Fibroblast of peridontal ligament (primary cell): Measurements from ENCODE around the gene MBLAC1.

Experiments used
- DNase-seq: peaks from one replicate; pipeline ENCODE4 v3.0.0-alpha.2; 2010; ENCODE audit errors: extremely low read depth

Gene MBLAC1

DNA sequence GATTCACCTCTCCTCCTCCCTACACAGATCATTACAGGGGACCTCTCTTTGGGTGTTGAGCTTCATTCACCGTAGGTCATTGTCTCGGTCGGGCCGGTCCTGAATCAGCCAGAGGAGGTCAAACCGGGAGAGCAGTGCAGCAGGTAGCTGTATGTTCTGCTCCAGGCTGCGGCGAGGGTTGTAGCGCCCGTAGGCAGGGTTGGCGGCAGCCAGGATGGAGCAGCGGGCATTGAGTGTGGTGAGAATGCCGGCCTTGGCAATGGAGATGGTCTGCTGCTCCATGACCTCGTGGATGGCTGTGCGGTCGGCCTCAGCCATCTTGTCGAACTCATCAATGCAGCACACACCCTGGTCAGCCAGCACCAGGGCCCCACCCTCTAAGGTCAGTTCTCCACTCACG lies 31.1 kb upstream of the MBLAC1 start:
- DNase-seq: no peak

DNA sequence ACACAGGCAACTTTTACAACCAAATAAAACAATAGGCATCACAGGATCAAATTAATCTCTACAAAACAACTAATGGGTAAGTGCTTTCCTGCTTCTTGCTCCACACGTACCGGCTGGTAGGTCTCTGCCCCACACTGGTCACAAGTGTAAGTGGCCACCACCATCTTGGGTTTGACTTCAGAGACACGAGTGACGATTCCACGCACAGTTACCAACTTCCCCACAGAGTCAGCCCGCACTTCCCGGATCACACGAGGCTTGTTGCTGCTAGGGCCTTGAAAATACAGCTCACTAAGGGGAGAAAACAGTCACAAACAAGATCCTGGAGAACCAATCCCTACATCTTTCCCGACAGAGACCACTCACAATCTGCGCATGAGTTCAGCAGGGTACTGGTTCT lies 27.9 kb upstream of the MBLAC1 start:
- no peak for DNase-seq

DNA sequence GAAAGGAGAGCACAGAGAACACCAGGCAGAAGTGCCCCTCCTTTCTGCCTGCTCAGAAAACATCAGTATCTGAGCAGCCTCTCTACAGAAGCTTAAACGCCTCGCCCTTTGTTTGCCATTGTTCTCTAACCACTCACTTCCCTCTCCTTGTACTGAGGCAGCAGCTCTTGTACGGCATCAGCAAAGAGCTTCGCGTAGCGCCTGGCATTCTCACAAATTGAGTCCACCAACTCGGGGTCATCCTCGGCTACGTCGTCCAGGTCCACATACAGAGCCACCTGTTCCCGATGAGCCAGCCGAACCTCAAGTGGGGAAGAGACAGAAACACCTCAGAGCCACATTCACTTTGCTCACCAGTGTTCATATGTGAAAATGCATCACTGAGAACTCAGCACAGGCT lies 27.3 kb upstream of the MBLAC1 start:
- DNase-seq: no peak

DNA sequence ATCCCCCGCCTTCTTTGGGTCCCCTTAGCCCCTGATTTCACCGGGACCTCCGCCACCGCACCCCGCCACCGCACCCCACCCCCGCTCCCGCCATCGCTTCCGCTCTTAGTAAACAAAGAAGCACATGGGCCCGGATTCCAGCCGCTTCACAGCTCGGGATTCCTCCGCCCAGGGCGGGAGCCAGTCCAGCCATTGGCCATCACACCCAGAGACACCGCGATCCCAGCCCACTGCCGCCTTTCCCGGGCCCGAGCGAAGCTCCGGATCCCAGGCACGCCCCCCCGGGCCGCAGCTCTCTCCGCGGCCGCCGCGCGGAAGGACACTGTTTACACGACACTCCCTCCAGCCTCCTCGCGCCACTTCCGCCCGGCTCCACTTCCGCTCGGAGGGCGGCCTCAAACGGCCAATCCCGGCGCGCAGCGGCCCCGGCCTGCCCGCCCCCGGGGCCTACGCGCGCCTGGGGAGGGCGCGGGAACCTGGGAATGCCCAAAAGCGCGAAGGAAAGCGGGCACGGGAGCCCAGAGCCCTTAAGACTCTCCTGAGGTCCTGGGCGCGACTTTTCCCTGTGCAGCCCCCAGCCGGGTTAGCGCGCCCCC lies 26.2 kb upstream of the MBLAC1 start:
- DNase-seq: peak; percentile 96

DNA sequence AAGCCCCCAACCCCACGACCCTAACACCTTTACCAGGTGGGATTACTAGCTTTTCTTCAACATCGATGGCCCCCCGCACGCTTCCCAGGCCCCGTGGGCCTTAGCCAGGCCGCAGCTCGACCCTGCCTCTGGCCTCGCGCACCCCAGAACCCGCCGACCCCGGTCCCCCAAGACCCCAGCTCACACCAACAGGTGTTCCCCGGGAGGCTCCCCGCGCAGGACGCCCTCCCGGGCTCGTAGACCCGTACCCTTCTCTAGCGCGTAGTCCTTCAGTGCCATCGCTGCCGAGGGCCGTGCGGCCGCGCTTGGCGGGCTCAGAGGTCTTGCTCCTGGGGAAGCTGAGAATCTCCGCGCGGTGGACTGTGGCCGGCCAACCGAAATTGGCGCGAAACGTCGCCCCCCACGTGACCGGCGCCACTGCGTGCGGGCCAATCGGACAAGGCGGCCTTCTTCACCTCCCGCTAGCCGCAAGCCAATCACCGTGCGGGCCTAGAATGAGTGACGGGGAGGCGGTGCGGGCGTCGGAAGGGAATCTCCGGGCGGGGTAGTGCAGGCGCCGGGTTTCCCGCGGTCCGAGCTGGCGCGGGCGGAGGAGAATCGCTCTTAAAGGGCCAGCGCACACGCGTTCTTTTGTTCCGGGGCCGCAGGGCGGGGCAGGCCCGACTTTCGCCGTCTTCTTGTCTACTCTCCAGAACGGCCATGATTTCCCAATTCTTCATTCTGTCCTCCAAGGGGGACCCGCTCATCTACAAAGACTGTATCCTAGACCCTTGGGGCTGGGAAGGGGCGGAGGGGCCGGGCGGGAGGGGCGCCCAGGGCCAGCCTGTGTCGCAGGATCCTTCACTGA lies 25.5 kb upstream of the MBLAC1 start, which contains the start of the genes AP4M1 and MCM7:
AP4M1 (plus strand) TSS at position 628 of the 847 bp plus-strand sequence; CDS start at position 700, 72 bp downstream.
MCM7 (minus strand) TSS at position 382 of the 847 bp plus-strand sequence; CDS start at position 279, 103 bp downstream.
- peak; percentile 97 for DNase-seq

DNA sequence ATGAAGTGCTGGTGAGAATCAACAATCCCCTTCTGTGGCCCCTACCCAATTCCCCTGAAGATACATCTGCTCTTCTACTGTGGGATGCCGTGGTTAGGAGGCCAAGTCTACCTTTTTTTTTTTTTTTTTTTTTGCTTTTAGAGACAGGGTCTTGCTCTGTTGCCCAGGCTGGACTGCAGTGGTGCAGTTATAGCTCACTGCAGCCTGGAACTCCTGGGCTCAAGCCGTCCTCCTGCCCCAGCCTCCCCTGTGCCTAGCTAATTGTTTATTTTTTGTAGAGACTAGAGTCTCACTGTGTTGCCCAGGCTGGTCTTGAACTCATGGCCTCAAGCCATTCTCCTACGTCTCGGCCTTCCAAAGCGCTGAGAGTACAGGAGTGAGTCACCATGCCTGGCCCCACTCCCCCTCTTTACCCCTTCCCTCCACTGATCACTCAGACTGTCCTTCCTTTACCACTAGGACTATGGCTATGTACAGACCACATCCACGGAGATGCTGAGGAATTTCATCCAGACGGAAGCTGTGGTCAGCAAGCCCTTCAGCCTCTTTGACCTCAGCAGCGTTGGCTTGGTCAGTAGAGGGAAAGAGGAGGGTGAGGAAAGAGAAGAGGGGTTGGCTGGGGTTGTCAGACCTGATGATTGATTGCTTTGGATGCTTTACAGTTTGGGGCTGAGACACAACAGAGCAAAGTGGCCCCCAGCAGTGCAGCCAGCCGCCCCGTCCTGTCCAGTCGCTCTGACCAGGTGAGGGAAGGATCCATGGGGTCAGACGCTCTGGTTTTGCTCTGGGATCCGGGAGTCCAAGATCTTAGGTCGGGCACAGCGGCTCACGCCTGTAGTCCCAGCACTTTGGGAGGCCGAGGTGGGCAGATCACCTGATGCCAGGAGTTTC lies 23.6 kb upstream of the MBLAC1 start:
- peak; percentile 29 for DNase-seq

DNA sequence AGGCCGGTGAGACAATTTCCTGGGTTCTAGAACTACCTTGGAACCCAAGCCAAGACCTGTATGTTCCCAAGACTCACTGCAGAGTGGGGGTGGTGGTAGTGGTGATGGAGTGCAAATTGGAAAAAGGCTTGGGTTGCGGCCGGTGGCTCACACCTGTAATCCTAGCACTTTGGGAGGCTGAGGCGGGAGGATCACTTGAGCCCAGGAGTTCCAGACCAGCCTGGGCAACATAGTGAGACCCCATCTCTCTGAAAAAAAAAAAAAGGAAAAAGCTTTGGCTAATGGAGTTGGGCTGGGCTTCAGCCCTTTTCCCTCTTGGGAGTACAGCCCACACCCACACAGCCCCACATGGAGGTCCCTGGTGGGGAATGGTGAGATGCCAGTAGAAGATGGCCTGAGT lies 21.2 kb upstream of the MBLAC1 start:
- no peak for DNase-seq

DNA sequence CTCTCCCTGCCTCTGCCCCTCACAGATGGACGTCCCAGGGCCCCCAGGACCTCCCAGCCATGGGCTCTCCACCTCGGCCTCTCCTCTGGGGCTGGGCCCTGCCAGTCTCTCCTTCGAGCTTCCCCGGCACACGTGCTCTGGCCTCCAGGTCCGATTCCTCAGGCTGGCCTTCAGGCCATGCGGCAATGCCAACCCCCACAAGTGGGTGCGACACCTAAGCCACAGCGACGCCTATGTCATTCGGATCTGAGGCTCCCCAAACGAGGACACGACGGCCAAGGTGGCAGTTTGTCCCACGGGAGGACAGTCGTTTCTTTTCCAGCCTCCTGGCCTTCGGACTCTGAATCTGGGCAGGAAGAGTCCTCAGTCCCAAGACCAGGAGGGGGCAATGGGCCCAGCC lies 20.1 kb upstream of the MBLAC1 start:
- no peak for DNase-seq

DNA sequence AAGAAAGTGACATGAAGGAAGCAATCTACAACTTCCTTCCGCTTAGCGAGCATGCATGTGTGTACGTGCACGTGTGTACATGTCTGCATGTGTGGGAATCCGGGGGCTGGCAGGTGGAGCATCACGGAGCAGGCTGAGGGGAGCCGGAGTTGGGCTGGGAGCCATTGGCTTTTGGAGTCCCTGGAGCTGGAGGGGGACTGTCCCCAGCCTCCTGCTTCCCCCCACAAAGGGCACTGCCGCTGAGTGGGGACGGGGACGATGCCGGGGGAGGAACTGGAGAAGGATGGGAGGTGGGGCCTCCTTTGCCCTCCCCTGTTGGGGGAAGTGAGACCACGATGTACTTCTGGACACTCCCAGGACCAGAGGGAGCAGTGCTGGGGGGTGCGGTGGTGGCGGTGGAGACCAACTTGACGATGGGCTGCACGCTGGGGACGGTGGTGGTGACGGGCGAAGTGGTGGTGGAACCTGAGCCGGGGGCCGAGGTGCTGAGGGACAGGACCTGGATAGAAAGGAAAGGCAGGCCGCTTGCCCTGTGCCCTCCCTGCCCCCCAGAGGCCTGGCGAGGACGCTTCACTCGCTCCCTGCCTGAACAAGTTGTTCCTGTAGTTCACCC lies 19.5 kb upstream of the MBLAC1 start:
- DNase-seq: no peak

DNA sequence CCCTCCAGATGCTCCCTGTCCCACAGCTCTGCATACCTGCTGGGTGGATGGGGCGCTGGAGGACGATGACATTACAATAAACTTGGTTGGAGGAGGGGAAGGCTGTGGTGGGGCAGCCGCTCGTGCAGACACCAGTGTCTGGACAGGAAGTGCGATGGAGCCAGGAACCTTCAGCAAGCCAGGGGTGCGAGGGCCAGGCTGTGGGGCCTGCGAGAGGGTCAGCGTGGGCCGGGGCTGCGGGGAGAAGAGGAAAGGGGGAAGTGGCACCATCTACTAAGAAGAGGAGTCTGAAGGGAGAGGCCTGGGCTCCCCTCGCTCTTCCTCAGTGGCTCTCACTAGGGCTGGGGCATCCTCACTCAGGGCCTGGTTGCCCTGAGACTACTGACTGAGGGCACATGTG lies 18.9 kb upstream of the MBLAC1 start:
- DNase-seq: no peak

DNA sequence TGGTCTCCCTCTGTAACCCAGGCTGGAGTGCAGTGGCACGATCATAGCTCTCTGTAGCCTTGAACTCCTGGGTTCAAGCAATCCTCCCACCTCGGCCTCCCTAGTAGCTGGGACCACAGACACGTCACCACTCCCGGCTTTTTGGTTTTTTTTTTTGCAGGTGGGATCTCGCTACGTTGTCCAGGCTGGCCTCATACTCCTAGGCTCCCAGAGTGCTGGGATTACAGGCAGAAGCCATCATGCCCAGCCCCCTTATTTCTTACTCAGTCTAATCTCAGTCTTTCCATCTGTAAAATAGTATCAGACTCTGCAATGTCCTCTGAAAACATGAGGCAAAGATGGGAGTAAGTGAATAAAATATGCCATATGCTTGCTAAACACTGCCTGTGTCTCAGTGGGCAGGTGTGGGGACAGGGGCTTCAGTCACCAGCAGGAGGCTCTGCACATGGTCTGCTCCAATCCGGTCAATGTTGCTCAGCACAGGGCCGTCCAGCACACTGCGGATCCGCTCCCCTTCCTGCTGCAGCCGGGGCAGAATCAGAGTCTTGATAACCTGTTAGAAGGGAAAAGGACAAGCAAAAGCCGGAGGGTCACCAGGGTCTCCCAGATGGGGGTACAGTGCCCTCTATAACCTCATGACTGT lies 17.1 kb upstream of the MBLAC1 start:
- no peak for DNase-seq

DNA sequence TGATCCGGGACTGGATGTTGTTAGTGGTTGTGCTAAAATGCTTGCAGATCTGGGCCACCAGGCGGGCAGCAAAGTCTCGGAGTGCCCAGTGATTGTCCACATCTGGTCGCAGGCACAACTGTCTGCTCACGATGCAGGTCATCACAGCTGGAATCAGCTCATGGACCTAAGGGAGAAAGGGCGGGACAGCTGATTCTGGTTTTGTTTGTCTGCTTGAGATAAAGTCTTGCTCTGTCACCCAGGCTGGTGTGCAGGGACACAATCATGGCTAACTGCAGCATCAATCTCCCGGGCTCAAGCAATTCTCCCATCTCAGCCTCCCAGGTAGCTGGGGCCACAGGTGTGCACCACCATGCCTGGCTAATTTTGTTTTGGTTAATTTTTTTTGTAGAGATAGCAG lies 15.6 kb upstream of the MBLAC1 start:
- DNase-seq: no peak

DNA sequence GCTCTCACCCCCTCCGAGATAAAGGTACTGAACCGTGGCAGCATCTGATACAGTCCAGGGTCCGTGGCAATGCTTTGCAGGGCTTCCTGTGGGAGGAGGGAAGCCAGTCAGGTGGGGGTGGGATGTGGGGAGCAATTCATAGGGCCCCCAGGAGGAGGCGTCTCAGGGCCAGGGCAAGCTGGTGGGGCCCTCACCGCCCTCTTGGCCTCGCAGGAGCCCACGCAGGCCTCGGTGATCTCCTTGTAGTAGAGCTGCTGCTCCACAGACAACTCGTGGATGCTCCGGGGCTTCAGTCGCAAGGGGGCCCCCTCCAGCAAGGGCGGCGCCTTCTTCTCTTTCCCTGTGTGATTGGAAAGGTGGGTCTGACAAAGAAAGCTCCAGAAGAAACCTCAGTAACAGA lies 14.9 kb upstream of the MBLAC1 start:
- no peak for DNase-seq

DNA sequence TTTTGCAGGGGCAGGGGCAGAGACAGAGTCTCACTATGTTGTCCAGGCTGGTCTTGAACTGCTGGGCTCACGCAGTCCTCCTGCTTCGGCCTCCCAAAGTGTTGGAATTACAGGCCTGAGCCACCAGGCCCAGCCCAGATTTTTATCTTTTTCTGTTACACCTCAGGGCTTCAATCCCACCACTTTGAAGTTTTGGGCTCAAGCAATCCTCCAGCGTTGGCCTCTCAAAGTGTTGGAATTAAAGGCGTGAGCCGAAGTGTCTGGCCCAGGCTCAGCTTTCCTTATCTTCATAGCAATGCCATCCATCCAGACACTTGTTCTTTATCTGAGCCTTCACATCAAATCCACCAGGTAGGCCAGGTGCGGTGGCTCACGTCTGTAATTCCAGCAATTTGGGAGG lies 11.7 kb upstream of the MBLAC1 start:
- no peak for DNase-seq

DNA sequence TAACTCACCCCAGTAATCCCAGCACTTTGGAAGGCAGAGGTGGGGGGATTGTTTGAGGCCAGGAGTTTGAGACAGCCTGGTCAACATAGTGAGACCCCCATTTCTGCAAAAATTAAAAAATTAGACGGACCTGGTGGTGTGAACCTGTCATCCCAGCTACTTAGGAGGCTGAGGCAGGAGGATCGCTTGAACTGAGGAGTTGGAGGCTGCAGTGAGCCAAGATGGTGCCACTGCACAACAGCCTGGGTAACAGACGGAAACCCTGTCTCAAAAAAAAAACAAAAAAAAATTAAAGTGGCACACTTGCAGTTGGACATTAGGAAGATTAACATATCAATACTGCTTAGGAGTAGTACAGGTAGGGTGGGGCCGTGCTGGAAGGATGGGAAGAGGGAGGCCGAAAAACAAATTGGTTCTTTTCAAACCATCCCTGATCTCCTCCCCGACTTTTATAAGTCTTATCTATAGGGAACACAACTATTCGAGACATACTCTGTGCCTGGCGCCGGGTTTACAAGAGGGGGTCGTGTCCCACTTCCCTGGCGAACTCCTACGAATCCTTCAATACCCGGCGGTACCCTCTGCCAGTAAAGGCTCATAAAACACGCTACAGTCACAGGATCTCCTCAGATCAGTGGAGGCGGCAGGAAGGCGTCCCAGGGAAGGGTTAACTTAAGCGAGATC lies 8.2 kb upstream of the MBLAC1 start:
- DNase-seq: no peak

DNA sequence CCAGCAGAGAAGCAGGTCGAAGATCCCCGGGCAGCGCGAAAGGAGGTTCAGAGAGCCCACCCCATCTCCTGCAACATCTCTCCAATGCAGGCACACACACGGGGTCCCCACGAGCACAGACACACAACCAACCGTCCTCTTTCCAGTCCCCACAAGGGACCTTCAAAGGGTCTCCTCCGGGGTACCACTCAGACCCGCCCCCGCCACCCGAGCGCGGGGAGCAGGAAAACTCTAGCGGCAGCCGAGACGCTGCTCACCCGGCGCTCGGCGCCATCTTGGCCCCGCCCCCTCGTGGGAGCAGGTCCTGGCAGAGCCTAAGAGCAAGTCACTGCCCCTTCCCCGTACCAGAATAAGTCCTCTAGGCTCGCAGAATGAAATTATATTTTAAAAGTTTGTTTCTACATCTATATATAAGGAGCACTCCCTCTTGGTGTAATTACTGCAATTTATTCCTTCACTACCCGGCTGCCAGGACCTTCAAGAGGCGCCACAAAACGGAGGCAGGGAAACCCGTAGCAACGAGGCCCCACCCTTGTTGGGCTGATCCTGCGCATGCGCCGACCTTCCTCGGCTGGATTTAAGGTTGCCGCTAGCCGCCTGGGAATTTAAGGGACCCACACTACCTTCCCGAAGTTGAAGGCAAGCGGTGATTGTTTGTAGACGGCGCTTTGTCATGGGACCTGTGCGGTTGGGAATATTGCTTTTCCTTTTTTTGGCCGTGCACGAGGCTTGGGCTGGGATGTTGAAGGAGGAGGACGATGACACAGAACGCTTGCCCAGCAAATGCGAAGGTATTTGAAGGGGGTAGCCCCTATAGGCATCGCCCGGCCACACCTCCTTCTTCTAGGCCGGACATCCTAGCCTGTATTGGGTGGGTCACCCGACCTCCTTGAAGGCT lies 7.4 kb upstream of the MBLAC1 start, which contains the start of the genes CNPY4 and TAF6:
CNPY4 (plus strand) TSS at position 563 of the 898 bp plus-strand sequence; CDS start at position 674, 111 bp downstream.
TAF6 (minus strand) TSS at position 287 of the 898 bp plus-strand sequence. CDS start 5,149 bp downstream, outside the sequence.
- peak; percentile 97 for DNase-seq

DNA sequence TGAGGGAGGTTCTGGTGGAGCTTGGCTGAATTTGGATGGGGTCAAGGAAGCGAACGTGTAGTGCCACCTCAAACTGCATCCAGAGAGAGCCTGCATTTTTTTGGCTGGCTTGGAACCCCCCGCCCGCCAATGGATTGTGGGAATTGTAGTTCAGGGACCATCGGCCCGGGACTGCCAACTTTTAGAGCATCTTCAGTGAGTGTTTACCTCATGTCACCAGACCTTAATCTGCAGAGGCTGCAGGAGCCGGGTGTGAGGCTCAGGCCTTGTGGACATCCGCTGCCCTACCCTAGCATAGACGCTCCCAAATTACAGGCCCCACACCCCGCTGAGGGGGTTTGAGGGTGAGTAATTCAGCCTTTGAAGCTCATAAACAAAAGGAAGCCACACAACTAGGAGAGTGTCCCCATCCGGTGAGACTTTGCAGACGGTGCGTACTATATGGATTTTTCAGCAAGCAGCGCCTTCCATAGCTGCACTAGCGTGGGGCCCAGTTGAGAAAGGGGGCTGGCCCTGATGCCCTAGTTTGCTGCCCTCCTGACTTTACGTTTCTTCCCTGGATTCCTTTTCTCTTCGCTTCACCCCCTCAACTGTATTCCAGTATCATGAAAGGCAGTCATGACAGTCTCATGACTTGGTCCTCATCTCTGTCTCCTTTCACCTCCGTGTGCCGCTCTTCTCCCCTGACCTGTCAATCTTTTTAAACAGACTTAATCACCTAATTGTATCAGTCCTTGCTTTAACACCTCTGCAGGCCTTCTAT lies 6.6 kb upstream of the MBLAC1 start:
- DNase-seq: peak; percentile 60

DNA sequence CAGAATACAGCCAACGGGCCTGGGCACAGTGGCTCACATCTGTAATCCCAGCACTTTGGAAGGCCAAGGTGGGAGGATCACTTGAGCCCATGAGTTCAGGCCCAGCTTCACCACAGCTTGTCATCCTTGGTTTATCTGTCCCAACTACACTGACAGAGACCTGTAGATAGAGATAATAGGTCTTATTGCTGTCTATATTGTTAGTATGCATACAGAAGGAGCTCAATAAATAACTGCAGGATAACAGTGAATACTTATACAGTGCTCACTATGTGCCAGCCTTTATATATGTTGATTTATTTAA lies 6.1 kb upstream of the MBLAC1 start:
- no peak for DNase-seq

DNA sequence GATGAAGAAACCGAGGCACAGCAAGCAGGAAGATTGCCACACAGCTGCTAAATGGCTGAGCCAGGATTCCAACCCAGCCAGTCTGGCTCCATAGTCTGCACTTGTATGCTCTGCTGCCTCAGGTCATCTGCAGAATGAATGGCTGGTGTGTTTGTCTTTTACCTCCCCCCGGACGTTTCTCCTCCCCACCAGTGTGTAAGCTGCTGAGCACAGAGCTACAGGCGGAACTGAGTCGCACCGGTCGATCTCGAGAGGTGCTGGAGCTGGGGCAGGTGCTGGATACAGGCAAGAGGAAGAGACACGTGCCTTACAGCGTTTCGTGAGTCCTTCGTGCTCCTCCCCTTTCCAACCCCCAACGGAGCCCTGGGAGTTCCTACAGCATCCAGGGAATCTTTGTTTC lies 4.7 kb upstream of the MBLAC1 start:
- DNase-seq: no peak
